D721Med (cell line): ENCODE measurements around the gene GSPT1.

ENCODE experiments used
- DNase-seq: peaks from one replicate; pipeline ENCODE4 v3.0.0; 2011; ENCODE audit warnings: low spot score; ENCODE audit not compliant: insufficient read length
- FAIRE-seq: peaks from 2 replicates; lab custom pipeline; 2011; peaks lifted over from hg19 to GRCh38; lab: Jason Lieb, UNC
- CTCF ChIP-seq: IDR thresholded peaks from 2 replicates; pipeline ENCODE4 v1.5.1; 2012; ENCODE audit warnings: mild to moderate bottlenecking, control low read depth; ENCODE audit not compliant: insufficient read depth; ENCODE audit errors: missing control alignments

The GSPT1 gene

GRCh38 chr16:11890231-11890965, 25.4 kb downstream of the GSPT1 start:
- DNase-seq (no peak), FAIRE-seq (no peak)
- TF ChIP-seq CTCF: no peak

DNA sequence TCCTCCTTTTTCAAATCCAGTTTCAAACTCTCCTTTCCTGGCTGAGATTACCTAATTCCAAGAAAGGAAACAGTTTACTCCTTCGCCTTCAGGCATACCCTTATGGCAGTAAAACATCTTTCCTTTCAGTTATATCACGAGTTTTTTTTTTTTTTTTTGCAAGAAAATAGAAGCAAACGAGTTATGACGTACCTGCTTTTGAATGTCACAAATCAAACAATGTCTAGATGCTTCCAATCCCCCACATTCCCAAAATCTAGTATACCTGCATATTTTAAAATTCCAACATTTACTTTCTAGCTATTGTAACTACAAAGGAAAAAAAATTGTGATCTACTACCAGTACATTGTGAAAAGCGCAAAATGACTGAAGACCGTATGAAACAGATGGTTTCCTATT, 28.9 kb downstream of the GSPT1 start:
- DNase-seq (no peak), FAIRE-seq (no peak)
- TF ChIP-seq CTCF: no peak

GRCh38 chr16:11884035-11884434, 31.7 kb downstream of the GSPT1 start:
- no peak for TF ChIP-seq CTCF
- FAIRE-seq: no peak
- DNase-seq: no peak

DNA sequence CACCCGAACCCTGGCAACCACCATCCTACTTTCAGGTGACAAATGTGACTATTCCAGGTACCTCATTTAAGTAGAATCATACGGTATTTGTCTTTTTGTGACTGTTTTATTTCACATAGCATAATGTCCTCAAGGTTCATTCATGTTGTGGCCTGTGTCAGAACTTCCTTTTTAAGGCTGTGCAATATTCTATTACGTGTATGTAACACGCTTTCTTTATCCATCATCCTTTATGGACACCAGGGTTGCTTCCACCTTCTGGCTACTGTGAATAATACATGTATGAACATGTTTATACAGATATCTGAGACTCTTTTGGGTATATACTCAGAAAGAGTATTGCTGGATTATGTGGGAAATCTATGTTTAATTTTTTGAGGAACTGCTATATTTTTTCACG, 35.7 kb downstream of the GSPT1 start:
- FAIRE-seq (peak; percentile 53), DNase-seq (no peak)
- TF ChIP-seq CTCF: no peak

DNA sequence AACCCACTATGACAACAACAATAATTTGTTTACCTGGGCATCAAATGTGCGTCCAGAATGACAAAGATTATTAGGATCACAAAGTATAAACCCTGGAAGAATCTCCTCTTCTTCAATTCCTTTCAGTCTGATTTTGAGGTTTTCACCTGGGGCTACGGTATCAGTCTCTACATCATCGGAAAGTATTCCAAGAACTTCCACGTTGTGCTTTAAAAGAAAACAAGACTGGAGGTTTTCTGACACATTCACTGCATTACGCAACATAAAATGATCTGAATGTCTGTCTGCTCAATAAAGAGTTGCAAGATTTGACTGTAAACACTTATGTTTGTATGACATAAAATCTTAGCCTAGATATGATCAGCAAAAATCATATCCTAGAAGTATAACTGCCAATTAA, 38.4 kb downstream of the GSPT1 start:
- no peak for TF ChIP-seq CTCF
- no peak for DNase-seq
- FAIRE-seq: no peak

GRCh38 chr16:11876306-11876705, 39.5 kb downstream of the GSPT1 start:
- DNase-seq (no peak), FAIRE-seq (no peak)
- TF ChIP-seq CTCF: no peak

- TF ChIP-seq CTCF: no peak
- FAIRE-seq (no peak), DNase-seq (no peak)
Observed at GRCh38 chr16:11875721-11876120, 40.0 kb downstream of the GSPT1 start.
